ENCODE results near the gene PRCD.
"Not testable (repeated sequence)": the region's sequence is repeated elsewhere in the genome, so short reads cannot be mapped to it uniquely, and the experiment has no call there.

The PRCD gene

GRCh38 chr17:76512366-76513305, 27.2 kb upstream of the PRCD start:
- TF ChIP-seq PATZ1 (CRISPR knock-in tag; IDR thresholded peaks at IDR 0.05; ENCODE audit: borderline replicate concordance) (no peak), PPARA (CRISPR knock-in tag; IDR thresholded peaks at IDR 0.05; ENCODE audit: borderline replicate concordance) (no peak), ZFP30 (CRISPR knock-in tag; IDR thresholded peaks at IDR 0.05) (no peak), ZNF70 (CRISPR knock-in tag; IDR thresholded peaks at IDR 0.05) (no peak), CSRNP3 (CRISPR knock-in tag; IDR thresholded peaks at IDR 0.05) (no peak), OSR1 (CRISPR knock-in tag; IDR thresholded peaks at IDR 0.05) (no peak), ESRRG (CRISPR knock-in tag; IDR thresholded peaks at IDR 0.05) (no peak), SNAI2 (CRISPR knock-in tag; IDR thresholded peaks at IDR 0.05) (no peak), BACH2 (CRISPR knock-in tag; IDR thresholded peaks at IDR 0.05; ENCODE audit: borderline replicate concordance) (no peak), ZNF565 (CRISPR knock-in tag; conservative IDR thresholded peaks at IDR 0.05; ENCODE audit: low read depth) (no peak), TSHZ2 (CRISPR knock-in tag; IDR thresholded peaks at IDR 0.05) (no peak), GLIS3 (CRISPR knock-in tag; IDR thresholded peaks at IDR 0.05) (no peak), CREB5 (CRISPR knock-in tag; IDR thresholded peaks at IDR 0.05; ENCODE audit: low read depth) (no peak), TCF4 (CRISPR knock-in tag; IDR thresholded peaks at IDR 0.05; ENCODE audit: borderline replicate concordance) (no peak), ZNF8 (CRISPR knock-in tag; IDR thresholded peaks at IDR 0.05) (no peak)
- ATAC-seq, result no peak

GRCh38 chr17:76513306-76513692, 26.5 kb upstream of the PRCD start:
- TF ChIP-seq TOX (CRISPR knock-in tag; IDR thresholded peaks at IDR 0.05; ENCODE audit: borderline replicate concordance), result no peak
- no peak for ATAC-seq

- ATAC-seq, result not testable (repeated sequence)
These were observed 25.5 kb upstream of the PRCD start for GRCh38 chr17:76514355-76514754.

GRCh38 chr17:76515274-76515949, 24.4 kb upstream of the PRCD start:
- ATAC-seq, result no peak
- TF ChIP-seq BACH2 (CRISPR knock-in tag; IDR thresholded peaks at IDR 0.05; ENCODE audit: borderline replicate concordance) (no peak), ARNTL (CRISPR knock-in tag; IDR thresholded peaks at IDR 0.05; ENCODE audit: borderline replicate concordance, low read depth) (no peak), PATZ1 (CRISPR knock-in tag; IDR thresholded peaks at IDR 0.05; ENCODE audit: borderline replicate concordance) (no peak), TSHZ2 (CRISPR knock-in tag; IDR thresholded peaks at IDR 0.05) (no peak), GLIS3 (CRISPR knock-in tag; IDR thresholded peaks at IDR 0.05) (no peak), TCF4 (CRISPR knock-in tag; IDR thresholded peaks at IDR 0.05; ENCODE audit: borderline replicate concordance) (no peak), ISL1 (CRISPR knock-in tag; IDR thresholded peaks at IDR 0.05) (no peak), CSRNP3 (CRISPR knock-in tag; IDR thresholded peaks at IDR 0.05) (no peak), ZNF565 (CRISPR knock-in tag; conservative IDR thresholded peaks at IDR 0.05; ENCODE audit: low read depth) (no peak), SNAI2 (CRISPR knock-in tag; IDR thresholded peaks at IDR 0.05) (no peak), TOX (CRISPR knock-in tag; IDR thresholded peaks at IDR 0.05; ENCODE audit: borderline replicate concordance) (no peak)
